ENCODE data around the gene PKD2L1. TPM values are rescaled to one million over a fixed set of nuclear protein-coding genes. Genes with fewer than 3 reads are reported as not detected.

Gene PKD2L1
- polyA plus RNA-seq, 1 experiment, result not detected

GRCh38 chr10:100315615-100316014, 14.4 kb downstream of the PKD2L1 start:
- Histone ChIP-seq H3K27me3 (ENCODE audit: control insufficient read depth, insufficient read depth, low read length) (peaks cover 13% of the 10 kb centered on the region), H3K36me3 (ENCODE audit: control insufficient read depth, insufficient read depth, low read length) (no peaks in the 10 kb centered on the region), H3K4me3 (ENCODE audit: low read depth, low read length) (no peak overlapping the region)
- no peak for DNase-seq (ENCODE audit: low read depth)
- no peak for TF ChIP-seq CTCF (IDR thresholded peaks at IDR 0.05; ENCODE audit: insufficient read depth, low read depth, low read length)
- CTCF ChIA-PET, result interaction anchor here (1.3 kb wide), 1 partner anchor 11 kb away, joined by 3 read pairs; no protein-coding TSS in a partner anchor
- POLR2A ChIA-PET, result no interaction called here

GRCh38 chr10:100311298-100311697, 18.7 kb downstream of the PKD2L1 start:
- ChIA-PET CTCF (interaction anchor here (0.7 to 1.9 kb wide), 2 partner anchors 207 to 466 kb away, joined by 4 to 5 read pairs; no protein-coding TSS in a partner anchor), POLR2A (no interaction called here)
- peaks cover 9% of the 10 kb centered on the region for H3K27me3 ChIP-seq (ENCODE audit: control insufficient read depth, insufficient read depth, low read length)
- no peak overlapping the region for H3K4me3 ChIP-seq (ENCODE audit: low read depth, low read length)
- no peak for DNase-seq (ENCODE audit: low read depth)
- no peak for TF ChIP-seq CTCF (IDR thresholded peaks at IDR 0.05; ENCODE audit: insufficient read depth, low read depth, low read length)
- no peaks in the 10 kb centered on the region for H3K36me3 ChIP-seq (ENCODE audit: control insufficient read depth, insufficient read depth, low read length)

GRCh38 chr10:100307684-100308083, 22.3 kb downstream of the PKD2L1 start:
- CTCF ChIA-PET, result interaction anchor here (1.6 kb wide), 1 partner anchor 22 kb away, joined by 3 read pairs; the partner anchor contains the start of gene PKD2L1
- no peaks in the 10 kb centered on the region for H3K36me3 ChIP-seq (ENCODE audit: control insufficient read depth, insufficient read depth, low read length)
- POLR2A ChIA-PET, result no interaction called here
- no peak for DNase-seq (ENCODE audit: low read depth)
- no peak overlapping the region for H3K4me3 ChIP-seq (ENCODE audit: low read depth, low read length)
- TF ChIP-seq CTCF (IDR thresholded peaks at IDR 0.05; ENCODE audit: insufficient read depth, low read depth, low read length), result no peak
- H3K27me3 ChIP-seq (ENCODE audit: control insufficient read depth, insufficient read depth, low read length), result peaks cover 16% of the 10 kb centered on the region

- POLR2A ChIA-PET, result no interaction called here
- CTCF ChIA-PET, result interaction anchor here (0.6 kb wide), 1 partner anchor 131 kb away, joined by 3 read pairs; no protein-coding TSS in a partner anchor
- no peak overlapping the region for H3K4me3 ChIP-seq (ENCODE audit: low read depth, low read length)
- TF ChIP-seq CTCF (IDR thresholded peaks at IDR 0.05; ENCODE audit: insufficient read depth, low read depth, low read length), result no peak
- DNase-seq (ENCODE audit: low read depth), result no peak
- H3K36me3 ChIP-seq (ENCODE audit: control insufficient read depth, insufficient read depth, low read length), result no peaks in the 10 kb centered on the region
- H3K27me3 ChIP-seq (ENCODE audit: control insufficient read depth, insufficient read depth, low read length), result peaks cover 14% of the 10 kb centered on the region
Observed at GRCh38 chr10:100306861-100307260, 23.2 kb downstream of the PKD2L1 start.

GRCh38 chr10:100304414-100304813, 25.6 kb downstream of the PKD2L1 start:
- POLR2A ChIA-PET, result no interaction called here
- TF ChIP-seq CTCF (IDR thresholded peaks at IDR 0.05; ENCODE audit: insufficient read depth, low read depth, low read length), result no peak
- CTCF ChIA-PET, result interaction anchor here (0.6 to 2.8 kb wide), 10 partner anchors 11 to 584 kb away, joined by 3 to 16 read pairs (median 4); partner anchors contain the start of gene PKD2L1

More at GRCh38 chr10:100304414-100304813, 25.6 kb downstream of the PKD2L1 start:
- no peak for DNase-seq (ENCODE audit: low read depth)
- no peak overlapping the region for H3K4me3 ChIP-seq (ENCODE audit: low read depth, low read length)
- H3K36me3 ChIP-seq (ENCODE audit: control insufficient read depth, insufficient read depth, low read length), result no peaks in the 10 kb centered on the region
- peaks cover 10% of the 10 kb centered on the region for H3K27me3 ChIP-seq (ENCODE audit: control insufficient read depth, insufficient read depth, low read length)
